ENCODE measurements around the gene SAYSD1. TPM values are rescaled to one million over a fixed set of nuclear protein-coding genes. Genes with fewer than 3 reads are reported as not detected.

SAYSD1 gene
- total and polyA plus RNA-seq, 7 donors, result 4.8 to 12.4 (median 5.8) TPM

DNA sequence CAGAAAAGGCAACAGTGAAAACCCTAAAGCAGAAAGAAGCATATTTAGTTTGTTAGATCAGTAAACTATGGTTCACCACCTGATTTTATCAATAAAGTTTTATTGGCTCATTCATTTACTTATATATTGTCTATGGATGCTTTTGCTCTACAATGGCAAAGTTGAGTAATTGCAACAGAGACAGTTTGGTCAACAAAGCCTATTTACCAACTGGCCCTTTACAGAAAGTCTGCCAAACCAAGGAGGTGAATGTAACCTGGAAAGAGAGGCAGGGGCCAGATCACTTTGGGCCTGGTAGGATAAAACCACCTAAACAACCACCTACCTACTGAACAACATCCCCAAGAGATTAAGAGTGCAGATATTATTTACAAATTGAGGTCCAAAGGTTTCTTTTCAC, 19.4 kb downstream of the SAYSD1 start:
- TF ChIP-seq, protein P1, sequence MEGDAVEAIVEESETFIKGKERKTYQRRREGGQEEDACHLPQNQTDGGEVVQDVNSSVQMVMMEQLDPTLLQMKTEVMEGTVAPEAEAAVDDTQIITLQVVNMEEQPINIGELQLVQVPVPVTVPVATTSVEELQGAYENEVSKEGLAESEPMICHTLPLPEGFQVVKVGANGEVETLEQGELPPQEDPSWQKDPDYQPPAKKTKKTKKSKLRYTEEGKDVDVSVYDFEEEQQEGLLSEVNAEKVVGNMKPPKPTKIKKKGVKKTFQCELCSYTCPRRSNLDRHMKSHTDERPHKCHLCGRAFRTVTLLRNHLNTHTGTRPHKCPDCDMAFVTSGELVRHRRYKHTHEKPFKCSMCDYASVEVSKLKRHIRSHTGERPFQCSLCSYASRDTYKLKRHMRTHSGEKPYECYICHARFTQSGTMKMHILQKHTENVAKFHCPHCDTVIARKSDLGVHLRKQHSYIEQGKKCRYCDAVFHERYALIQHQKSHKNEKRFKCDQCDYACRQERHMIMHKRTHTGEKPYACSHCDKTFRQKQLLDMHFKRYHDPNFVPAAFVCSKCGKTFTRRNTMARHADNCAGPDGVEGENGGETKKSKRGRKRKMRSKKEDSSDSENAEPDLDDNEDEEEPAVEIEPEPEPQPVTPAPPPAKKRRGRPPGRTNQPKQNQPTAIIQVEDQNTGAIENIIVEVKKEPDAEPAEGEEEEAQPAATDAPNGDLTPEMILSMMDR (IDR thresholded peaks at IDR 0.05), result no peak
- ATAC-seq, result no peak
- Histone ChIP-seq H3K9me3 (no peaks in the 10 kb centered on the region), H3K27me3 (ENCODE audit: insufficient read depth in 3 of 3, low read length in 2 of 3) (peaks cover 0 to 3% (median 0%) of the 10 kb centered on the region in 3 donors), H3K4me1 (no peaks in the 10 kb centered on the region), H3K4me3 (no peak overlapping the region), H3K27ac (no peak overlapping the region), H3K36me3 (ENCODE audit: insufficient read depth in 1 of 2, low read depth in 1 of 2) (no peaks in the 10 kb centered on the region)
- DNase-seq, result no peak
- intact Hi-C loops (cut with DNase I), result no loop called here

DNA sequence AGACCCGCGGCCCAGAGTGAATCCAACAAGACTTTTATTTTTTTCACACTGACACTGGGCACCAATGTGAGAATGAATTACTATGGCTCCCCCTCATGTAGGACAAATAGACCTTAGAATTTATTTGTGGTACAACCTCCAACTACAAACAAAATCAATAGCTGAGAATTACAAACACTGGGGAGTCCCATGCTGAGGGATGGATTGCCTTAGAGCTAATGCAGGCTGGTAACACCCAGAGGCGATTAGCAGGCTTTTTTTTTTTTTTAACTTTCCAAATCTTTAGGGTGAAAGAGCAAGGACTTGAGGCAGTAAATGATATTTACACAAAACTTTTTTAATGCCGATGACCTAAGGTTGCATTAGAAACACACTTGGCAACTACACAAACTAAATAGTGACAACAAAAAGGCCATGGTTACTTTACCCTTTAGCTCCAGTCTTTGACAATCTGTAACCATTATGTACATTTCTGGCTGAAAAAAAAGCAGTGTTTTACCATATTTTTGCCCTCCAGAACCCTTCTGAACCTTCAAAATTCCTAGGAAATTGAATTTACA, 21.8 kb downstream of the SAYSD1 start:
- 89 to 92% (median 91%) methylated on average over 4 of the region's 4 CpGs for WGBS, 3 donors
- Histone ChIP-seq H3K36me3 (ENCODE audit: insufficient read depth in 1 of 2, low read depth in 1 of 2) (no peaks in the 10 kb centered on the region), H3K4me3 (no peak overlapping the region), H3K4me1 (peaks cover 17% of the 10 kb centered on the region), H3K9me3 (no peaks in the 10 kb centered on the region), H3K27ac (no peak overlapping the region), H3K27me3 (ENCODE audit: insufficient read depth in 3 of 3, low read length in 2 of 3) (peaks cover 0 to 2% (median 0%) of the 10 kb centered on the region in 3 donors)
- TF ChIP-seq, protein P1 (IDR thresholded peaks at IDR 0.05), result no peak
- ATAC-seq (no peak), DNase-seq (no peak)
- intact Hi-C loops (cut with DNase I), result no loop called here

DNA sequence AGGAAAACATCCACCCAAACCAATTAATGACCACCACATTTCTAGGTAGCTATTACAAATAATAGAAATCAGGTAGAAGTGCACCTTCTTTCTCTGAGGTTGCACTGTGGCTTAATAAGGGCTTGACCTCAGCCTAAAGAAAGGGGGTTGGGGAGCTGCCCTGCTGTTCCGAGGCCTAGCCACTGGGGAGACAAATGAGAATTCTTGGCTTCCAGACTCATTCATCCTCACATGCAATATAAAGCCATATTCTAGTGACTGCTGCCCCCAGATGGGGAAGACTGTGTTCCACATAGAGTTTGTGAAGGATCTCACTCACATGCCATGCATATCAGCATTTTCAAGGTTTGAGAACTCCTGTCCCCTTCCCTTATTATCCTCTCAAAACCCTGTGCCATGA, 22.9 kb downstream of the SAYSD1 start:
- no peak overlapping the region for H3K4me3 ChIP-seq
- H3K36me3 ChIP-seq (ENCODE audit: insufficient read depth in 1 of 2, low read depth in 1 of 2), result no peaks in the 10 kb centered on the region
- intact Hi-C loops (cut with DNase I), result no loop called here
- DNase-seq, result no peak
- no peak for ATAC-seq
- H3K9me3 ChIP-seq, result no peaks in the 10 kb centered on the region
- H3K4me1 ChIP-seq, result peaks cover 23% of the 10 kb centered on the region
- WGBS, 3 donors, result 16 to 48% (median 25%) methylated on average over 1 of the region's 1 CpG
- H3K27ac ChIP-seq, result no peak overlapping the region
- no peaks in the 10 kb centered on the region for H3K27me3 ChIP-seq (ENCODE audit: insufficient read depth in 3 of 3, low read length in 2 of 3)
- TF ChIP-seq, protein P1 (IDR thresholded peaks at IDR 0.05), result no peak

DNA sequence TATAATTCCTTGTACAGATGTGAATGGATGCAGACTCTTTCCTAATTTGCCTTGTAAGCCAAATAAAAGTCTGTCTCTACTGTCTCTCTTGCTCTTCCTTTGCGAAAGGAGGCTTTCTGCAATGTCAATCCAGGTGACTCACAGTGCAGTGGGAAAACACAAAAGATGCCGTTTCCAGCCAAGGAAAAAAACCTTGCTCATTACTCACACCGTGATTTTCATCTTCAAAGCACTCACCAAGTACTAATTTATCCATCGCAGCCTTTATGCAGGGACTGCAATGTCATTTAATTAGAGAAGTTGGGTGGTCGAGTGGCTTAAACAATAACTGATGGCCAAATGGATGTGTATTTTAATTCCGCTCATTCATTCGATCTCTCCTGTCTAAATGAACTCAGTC, 23.8 kb downstream of the SAYSD1 start:
- WGBS, 3 donors, result 79 to 86% (median 83%) methylated on average over 7 of the region's 7 CpGs
- TF ChIP-seq, protein P1 (IDR thresholded peaks at IDR 0.05), result no peak
- H3K27ac ChIP-seq, result no peak overlapping the region
- no peaks in the 10 kb centered on the region for H3K9me3 ChIP-seq
- no peak overlapping the region for H3K4me3 ChIP-seq
- intact Hi-C loops (cut with DNase I), result no loop called here
- peaks cover 30% of the 10 kb centered on the region for H3K4me1 ChIP-seq
- no peaks in the 10 kb centered on the region for H3K36me3 ChIP-seq (ENCODE audit: insufficient read depth in 1 of 2, low read depth in 1 of 2)
- H3K27me3 ChIP-seq (ENCODE audit: insufficient read depth in 3 of 3, low read length in 2 of 3), result no peaks in the 10 kb centered on the region
- no peak for DNase-seq
- ATAC-seq, result no peak

DNA sequence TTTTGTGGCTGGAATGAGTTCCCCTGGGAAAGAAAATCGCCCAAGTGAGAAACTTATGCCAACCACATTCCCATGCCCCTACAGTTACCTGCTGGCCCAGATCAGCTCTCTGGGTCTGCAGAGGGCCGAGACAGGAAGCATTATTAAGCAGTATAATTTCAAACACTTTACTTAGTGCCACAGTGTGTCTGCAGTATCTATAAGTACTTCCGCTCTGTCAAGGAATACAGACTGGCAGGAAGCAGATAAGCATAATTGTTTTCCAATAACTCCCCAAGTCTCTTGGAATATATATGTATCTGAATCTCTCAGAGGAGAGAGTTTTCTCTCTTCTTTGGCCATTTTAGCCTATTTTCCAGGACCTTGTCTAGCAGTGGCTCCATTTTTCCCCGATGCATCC, 24.9 kb downstream of the SAYSD1 start:
- TF ChIP-seq, protein P1 (IDR thresholded peaks at IDR 0.05), result no peak
- Histone ChIP-seq H3K27me3 (ENCODE audit: insufficient read depth in 3 of 3, low read length in 2 of 3) (no peaks in the 10 kb centered on the region), H3K27ac (no peak overlapping the region), H3K4me1 (peaks cover 31% of the 10 kb centered on the region), H3K36me3 (ENCODE audit: insufficient read depth in 1 of 2, low read depth in 1 of 2) (no peaks in the 10 kb centered on the region), H3K4me3 (no peak overlapping the region), H3K9me3 (no peaks in the 10 kb centered on the region)
- no peak for DNase-seq
- intact Hi-C loops (cut with DNase I), result no loop called here
- WGBS, 3 donors, result 62 to 75% (median 65%) methylated on average over 4 of the region's 4 CpGs
- no peak for ATAC-seq
